ENCODE data around the gene SECISBP2.

SECISBP2 gene

GRCh38 chr9:89345476-89345875 is 27.2 kb downstream of the SECISBP2 start:
- Histone ChIP-seq H3K9me3 (no peaks in the 10 kb centered on the region), H3K4me2 (no peak overlapping the region), H3K4me3 (no peak overlapping the region), H3K9ac (no peak overlapping the region), H3K36me3 (peaks cover 99% of the 10 kb centered on the region), H3K27ac (no peak overlapping the region), H4K20me1 (peaks cover 31% of the 10 kb centered on the region), H3K27me3 (no peaks in the 10 kb centered on the region), H3K4me1 (no peaks in the 10 kb centered on the region)
- TF ChIP-seq Cebpa-rat (IDR thresholded peaks at IDR 0.05) = no peak

- peaks cover 100% of the 10 kb centered on the region for H3K36me3 ChIP-seq
- no peak overlapping the region for H3K9ac ChIP-seq
- TF ChIP-seq Cebpa-rat (IDR thresholded peaks at IDR 0.05) = no peak
- no peak overlapping the region for H3K27ac ChIP-seq
- H3K4me2 ChIP-seq = no peak overlapping the region
- no peaks in the 10 kb centered on the region for H3K4me1 ChIP-seq
- H3K9me3 ChIP-seq = no peaks in the 10 kb centered on the region
- no peaks in the 10 kb centered on the region for H3K27me3 ChIP-seq
- no peak overlapping the region for H3K4me3 ChIP-seq
- peaks cover 36% of the 10 kb centered on the region for H4K20me1 ChIP-seq
These were observed 28.4 kb downstream of the SECISBP2 start for GRCh38 chr9:89346696-89347095.

- Histone ChIP-seq H3K9me3 (no peaks in the 10 kb centered on the region), H3K27ac (no peak overlapping the region), H3K4me2 (no peak overlapping the region), H3K36me3 (peaks cover 100% of the 10 kb centered on the region), H3K4me1 (no peaks in the 10 kb centered on the region), H3K27me3 (no peaks in the 10 kb centered on the region), H3K9ac (no peak overlapping the region), H3K4me3 (no peak overlapping the region), H4K20me1 (peaks cover 42% of the 10 kb centered on the region)
- TF ChIP-seq Cebpa-rat (IDR thresholded peaks at IDR 0.05) = no peak
These were observed 29.4 kb downstream of the SECISBP2 start for GRCh38 chr9:89347651-89348050.

- no peak overlapping the region for H3K9ac ChIP-seq
- H3K4me3 ChIP-seq = no peak overlapping the region
- no peak for TF ChIP-seq Cebpa-rat (IDR thresholded peaks at IDR 0.05)
- H3K4me2 ChIP-seq = no peak overlapping the region
- H3K4me1 ChIP-seq = no peaks in the 10 kb centered on the region
- no peaks in the 10 kb centered on the region for H3K9me3 ChIP-seq
- H3K36me3 ChIP-seq = peaks cover 100% of the 10 kb centered on the region
- H3K27me3 ChIP-seq = no peaks in the 10 kb centered on the region
- H4K20me1 ChIP-seq = peaks cover 62% of the 10 kb centered on the region
- H3K27ac ChIP-seq = no peak overlapping the region
These were observed 31.3 kb downstream of the SECISBP2 start for GRCh38 chr9:89349607-89350006.

GRCh38 chr9:89350988-89351557 is 32.8 kb downstream of the SECISBP2 start:
- peaks cover 67% of the 10 kb centered on the region for H4K20me1 ChIP-seq
- TF ChIP-seq Cebpa-rat (IDR thresholded peaks at IDR 0.05) = no peak
- H3K9ac ChIP-seq = no peak overlapping the region
- H3K4me2 ChIP-seq = no peak overlapping the region
- H3K36me3 ChIP-seq = peaks cover 100% of the 10 kb centered on the region
- H3K4me3 ChIP-seq = no peak overlapping the region
- H3K4me1 ChIP-seq = no peaks in the 10 kb centered on the region
- H3K27me3 ChIP-seq = no peaks in the 10 kb centered on the region
- no peaks in the 10 kb centered on the region for H3K9me3 ChIP-seq
- H3K27ac ChIP-seq = no peak overlapping the region

- no peak overlapping the region for H3K4me2 ChIP-seq
- no peaks in the 10 kb centered on the region for H3K9me3 ChIP-seq
- H4K20me1 ChIP-seq = peaks cover 69% of the 10 kb centered on the region
- no peaks in the 10 kb centered on the region for H3K27me3 ChIP-seq
- no peak for TF ChIP-seq Cebpa-rat (IDR thresholded peaks at IDR 0.05)
- no peaks in the 10 kb centered on the region for H3K4me1 ChIP-seq
- no peak overlapping the region for H3K9ac ChIP-seq
- no peak overlapping the region for H3K4me3 ChIP-seq
- no peak overlapping the region for H3K27ac ChIP-seq
- peaks cover 100% of the 10 kb centered on the region for H3K36me3 ChIP-seq
These were observed 33.4 kb downstream of the SECISBP2 start for GRCh38 chr9:89351584-89352300.

GRCh38 chr9:89352451-89352850 is 34.2 kb downstream of the SECISBP2 start:
- Histone ChIP-seq H3K4me2 (no peak overlapping the region), H3K4me1 (no peaks in the 10 kb centered on the region), H3K9me3 (no peaks in the 10 kb centered on the region), H3K36me3 (peaks cover 100% of the 10 kb centered on the region), H3K27ac (no peak overlapping the region), H3K9ac (no peak overlapping the region), H3K27me3 (no peaks in the 10 kb centered on the region), H4K20me1 (peaks cover 73% of the 10 kb centered on the region), H3K4me3 (no peak overlapping the region)
- no peak for TF ChIP-seq Cebpa-rat (IDR thresholded peaks at IDR 0.05)

- no peak for TF ChIP-seq Cebpa-rat (IDR thresholded peaks at IDR 0.05)
- Histone ChIP-seq H3K9me3 (no peaks in the 10 kb centered on the region), H3K9ac (no peak overlapping the region), H3K4me2 (no peak overlapping the region), H3K36me3 (peaks cover 100% of the 10 kb centered on the region), H4K20me1 (peaks cover 78% of the 10 kb centered on the region), H3K27ac (no peak overlapping the region), H3K4me1 (no peaks in the 10 kb centered on the region), H3K4me3 (no peak overlapping the region), H3K27me3 (no peaks in the 10 kb centered on the region)
These were observed 34.8 kb downstream of the SECISBP2 start for GRCh38 chr9:89352874-89353649.

GRCh38 chr9:89353989-89354388 is 35.7 kb downstream of the SECISBP2 start:
- H3K9ac ChIP-seq = no peak overlapping the region
- no peak overlapping the region for H3K4me2 ChIP-seq
- peaks cover 100% of the 10 kb centered on the region for H3K36me3 ChIP-seq
- no peak overlapping the region for H3K4me3 ChIP-seq
- H3K9me3 ChIP-seq = no peaks in the 10 kb centered on the region
- TF ChIP-seq Cebpa-rat (IDR thresholded peaks at IDR 0.05) = no peak
- H4K20me1 ChIP-seq = peaks cover 71% of the 10 kb centered on the region
- H3K4me1 ChIP-seq = no peaks in the 10 kb centered on the region
- no peaks in the 10 kb centered on the region for H3K27me3 ChIP-seq
- no peak overlapping the region for H3K27ac ChIP-seq

GRCh38 chr9:89354471-89354870 is 36.2 kb downstream of the SECISBP2 start:
- peaks cover 70% of the 10 kb centered on the region for H4K20me1 ChIP-seq
- TF ChIP-seq Cebpa-rat (IDR thresholded peaks at IDR 0.05) = no peak
- H3K27ac ChIP-seq = no peak overlapping the region
- H3K4me3 ChIP-seq = no peak overlapping the region
- no peaks in the 10 kb centered on the region for H3K9me3 ChIP-seq
- H3K4me2 ChIP-seq = no peak overlapping the region
- peaks cover 100% of the 10 kb centered on the region for H3K36me3 ChIP-seq
- no peaks in the 10 kb centered on the region for H3K27me3 ChIP-seq
- H3K9ac ChIP-seq = no peak overlapping the region
- H3K4me1 ChIP-seq = no peaks in the 10 kb centered on the region
